ENCODE measurements around the gene COL15A1. TPM values are rescaled to one million over a fixed set of nuclear protein-coding genes. Genes with fewer than 3 reads are reported as not detected.
A peak's percentile ranks its signal among the peaks of the same experiment; 100 is the strongest.

The COL15A1 gene
- total RNA-seq, 2 experiments from 2014 or later: 0.12 to 0.14 TPM

DNA sequence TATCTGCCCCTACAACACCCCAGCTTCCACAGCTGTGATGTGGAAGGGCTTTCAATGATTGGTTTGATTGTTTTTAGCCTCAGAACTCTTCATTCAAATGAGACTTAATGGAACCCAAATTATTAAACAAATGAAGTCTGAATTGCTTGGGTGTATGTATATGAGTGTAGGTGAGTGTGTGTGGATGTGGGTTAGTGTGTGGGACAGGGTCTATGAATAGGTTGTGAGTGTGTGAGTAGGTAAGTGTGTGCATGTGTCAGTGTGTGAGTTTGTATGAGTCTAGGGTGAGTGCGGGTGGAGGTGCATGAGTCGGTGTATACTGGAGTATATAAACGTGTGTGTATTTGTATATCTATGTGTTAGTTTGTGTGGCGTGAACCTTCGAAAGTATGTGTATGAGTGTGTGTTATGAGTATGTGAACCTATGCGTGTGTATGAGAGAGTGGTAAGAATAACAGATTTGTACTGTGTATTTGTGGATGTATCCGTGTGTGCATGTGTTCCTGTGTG is 26.9 kb downstream of the COL15A1 start:
- Mint-ChIP-seq H3K9me3 (no peaks in the 10 kb centered on the region), H3K27me3 (peaks cover 3% of the 10 kb centered on the region), H3K36me3 (no peaks in the 10 kb centered on the region), H3K4me1 (ENCODE audit: low read depth) (peaks cover 6% of the 10 kb centered on the region), H3K27ac (no peak overlapping the region), H3K4me3 (no peak overlapping the region)
- POLR2A ChIA-PET: no interaction called here
- DNase-seq: no peak
- CTCF ChIA-PET: interaction anchor here (1.0 kb wide), 1 partner anchor 180 kb away, joined by 3 read pairs; no protein-coding TSS in a partner anchor
- intact Hi-C loops (cut with micrococcal nuclease): no loop called here

DNA sequence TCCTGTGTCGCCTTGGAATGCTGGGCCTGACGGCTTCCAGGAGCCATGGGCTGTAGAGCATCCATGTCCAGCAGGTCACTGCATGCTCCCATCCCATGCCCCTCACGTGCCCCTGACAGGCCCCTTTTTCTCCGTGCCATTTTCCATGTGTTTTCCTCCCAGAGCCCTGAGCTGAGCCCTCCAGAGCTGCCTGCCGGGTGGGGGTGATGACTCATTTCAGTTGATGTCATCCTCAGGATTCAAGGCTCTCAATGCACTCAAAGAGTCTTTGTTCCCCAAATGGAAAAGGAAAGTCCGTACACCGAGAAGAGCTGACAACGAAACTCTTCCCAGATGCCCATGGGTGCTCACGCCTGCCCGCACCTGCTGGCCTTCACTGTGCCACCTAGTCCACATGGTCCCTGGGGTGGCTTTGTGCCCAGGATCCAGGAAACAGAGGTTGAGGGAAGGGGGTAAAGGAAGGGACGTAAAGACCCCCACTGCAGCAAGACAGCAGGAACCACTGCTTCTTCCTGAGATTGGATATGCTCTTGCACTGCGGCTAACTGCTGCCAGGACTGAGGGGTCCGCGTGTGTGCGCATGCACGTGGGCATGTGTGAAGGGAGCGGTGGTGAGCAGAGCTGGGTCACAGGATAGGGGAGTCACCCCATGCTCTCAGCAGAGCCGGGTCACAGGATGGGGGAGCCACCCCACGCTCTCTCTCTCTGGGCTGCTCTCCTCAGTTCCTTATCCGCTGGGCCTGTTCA is 27.6 kb downstream of the COL15A1 start:
- H3K9me3 Mint-ChIP-seq: no peaks in the 10 kb centered on the region
- CTCF ChIA-PET: interaction anchor here (1.0 to 7.7 kb wide), 2 partner anchors 169 to 179 kb away, joined by 3 to 80 read pairs; no protein-coding TSS in a partner anchor
- H3K36me3 Mint-ChIP-seq: no peaks in the 10 kb centered on the region
- no peak overlapping the region for H3K4me3 Mint-ChIP-seq
- no peak overlapping the region for H3K27ac Mint-ChIP-seq
- DNase-seq: no peak
- intact Hi-C loops (cut with micrococcal nuclease): no loop called here
- POLR2A ChIA-PET: no interaction called here
- peaks cover 6% of the 10 kb centered on the region for H3K4me1 Mint-ChIP-seq (ENCODE audit: low read depth)
- peaks cover 8% of the 10 kb centered on the region for H3K27me3 Mint-ChIP-seq

DNA sequence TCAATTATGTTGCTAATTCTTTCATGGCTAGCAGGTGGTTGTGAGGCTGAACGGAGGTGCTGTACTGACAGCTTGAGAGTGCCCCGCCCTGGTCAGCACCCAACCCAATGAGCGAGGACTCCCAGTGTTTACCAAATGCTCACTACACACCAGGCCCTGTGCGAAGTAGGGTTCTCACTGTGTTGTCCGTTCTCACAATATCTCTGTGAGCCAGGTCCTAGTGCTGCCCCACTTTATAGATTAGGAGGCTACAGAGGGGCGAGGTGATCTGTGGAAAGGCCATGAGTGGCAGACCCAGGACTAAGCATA is 28.2 kb downstream of the COL15A1 start:
- DNase-seq: no peak
- Mint-ChIP-seq H3K4me1 (ENCODE audit: low read depth) (peaks cover 6% of the 10 kb centered on the region), H3K4me3 (no peak overlapping the region), H3K36me3 (no peaks in the 10 kb centered on the region), H3K27ac (no peak overlapping the region), H3K9me3 (no peaks in the 10 kb centered on the region), H3K27me3 (peaks cover 8% of the 10 kb centered on the region)
- ChIA-PET POLR2A (no interaction called here), CTCF (interaction anchor here (0.9 to 7.7 kb wide), 2 partner anchors 42 to 168 kb away, joined by 5 to 80 read pairs; no protein-coding TSS in a partner anchor)
- intact Hi-C loops (cut with micrococcal nuclease): no loop called here

DNA sequence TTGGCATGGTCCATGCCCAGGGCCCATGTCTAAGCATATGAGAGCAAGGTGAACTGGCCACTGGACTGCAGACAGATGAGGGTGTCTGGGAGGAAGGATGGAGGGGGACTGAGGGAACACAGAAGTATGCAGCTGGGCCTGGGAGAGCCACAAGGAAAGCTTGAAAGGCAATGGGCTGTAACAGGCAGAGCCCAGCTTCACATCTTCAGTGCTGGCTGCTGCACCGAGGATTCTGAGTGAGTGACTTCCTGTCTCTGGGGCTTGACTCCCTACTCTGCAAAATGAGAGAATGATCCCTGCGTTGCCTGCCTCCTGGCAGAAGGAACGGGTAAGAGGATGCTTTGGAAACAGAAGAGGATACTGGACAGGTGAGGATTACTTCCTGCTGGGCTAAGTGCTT is 29.0 kb downstream of the COL15A1 start:
- ChIA-PET POLR2A (no interaction called here), CTCF (interaction anchor here (0.9 to 7.7 kb wide), 5 partner anchors 18 to 174 kb away, joined by 3 to 80 read pairs (median 5); no protein-coding TSS in a partner anchor)
- Mint-ChIP-seq H3K4me3 (no peak overlapping the region), H3K27ac (no peak overlapping the region), H3K27me3 (peaks cover 8% of the 10 kb centered on the region), H3K36me3 (no peaks in the 10 kb centered on the region), H3K9me3 (no peaks in the 10 kb centered on the region), H3K4me1 (ENCODE audit: low read depth) (peaks cover 6% of the 10 kb centered on the region)
- no peak for DNase-seq
- intact Hi-C loops (cut with micrococcal nuclease): no loop called here

DNA sequence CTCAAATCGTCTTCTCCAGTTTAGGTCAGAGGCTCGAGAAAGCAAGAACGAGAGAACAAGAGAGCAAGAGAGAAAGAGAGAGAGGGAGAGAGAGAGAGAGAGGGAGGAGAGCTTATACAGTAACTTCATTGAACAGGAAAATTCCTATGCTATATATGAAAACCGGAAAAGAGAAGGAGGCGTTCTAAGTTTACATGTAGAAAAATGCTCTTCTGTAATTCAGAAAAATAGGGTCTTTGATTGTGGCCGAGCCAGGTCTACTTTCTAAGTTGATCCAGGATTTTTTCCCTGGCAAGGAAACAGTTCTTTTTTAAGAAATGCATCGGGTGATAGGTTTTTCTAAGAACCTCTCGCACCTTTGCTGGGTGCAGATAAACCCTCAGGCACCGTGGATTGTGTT is 29.5 kb downstream of the COL15A1 start:
- DNase-seq: no peak
- CTCF ChIA-PET: interaction anchor here (0.9 to 7.7 kb wide), 5 partner anchors 9 to 174 kb away, joined by 3 to 80 read pairs (median 6); no protein-coding TSS in a partner anchor
- Mint-ChIP-seq H3K9me3 (no peaks in the 10 kb centered on the region), H3K27ac (no peak overlapping the region), H3K27me3 (peaks cover 8% of the 10 kb centered on the region), H3K4me1 (ENCODE audit: low read depth) (peaks cover 6% of the 10 kb centered on the region), H3K36me3 (no peaks in the 10 kb centered on the region), H3K4me3 (no peak overlapping the region)
- POLR2A ChIA-PET: no interaction called here
- intact Hi-C loops (cut with micrococcal nuclease): no loop called here

DNA sequence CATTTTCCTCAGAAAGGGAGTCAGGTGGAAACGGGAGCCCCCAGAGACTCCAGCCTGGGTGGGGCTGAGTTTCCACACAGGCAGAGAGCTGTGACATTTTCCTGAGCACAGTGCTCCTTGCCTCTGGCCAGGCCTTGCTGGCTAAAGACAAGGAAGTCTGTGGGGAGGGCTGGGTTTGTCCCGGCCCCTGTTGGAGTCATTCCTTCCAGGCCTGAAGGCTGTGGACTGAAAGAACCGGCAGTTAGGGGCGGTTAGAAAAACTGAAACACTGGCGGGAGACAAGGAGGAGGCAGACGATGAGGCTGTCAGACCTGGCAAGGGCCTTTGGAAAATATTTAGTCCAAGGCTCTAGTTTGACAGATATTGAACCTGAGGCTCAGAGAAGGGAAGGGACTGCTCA is 29.9 kb downstream of the COL15A1 start:
- peaks cover 8% of the 10 kb centered on the region for H3K27me3 Mint-ChIP-seq
- H3K36me3 Mint-ChIP-seq: no peaks in the 10 kb centered on the region
- H3K27ac Mint-ChIP-seq: no peak overlapping the region
- H3K4me3 Mint-ChIP-seq: no peak overlapping the region
- no peak for DNase-seq
- no peaks in the 10 kb centered on the region for H3K9me3 Mint-ChIP-seq
- POLR2A ChIA-PET: no interaction called here
- CTCF ChIA-PET: interaction anchor here (0.9 to 7.7 kb wide), 5 partner anchors 9 to 166 kb away, joined by 3 to 80 read pairs (median 15); no protein-coding TSS in a partner anchor
- intact Hi-C loops (cut with micrococcal nuclease): no loop called here
- H3K4me1 Mint-ChIP-seq (ENCODE audit: low read depth): peaks cover 6% of the 10 kb centered on the region

DNA sequence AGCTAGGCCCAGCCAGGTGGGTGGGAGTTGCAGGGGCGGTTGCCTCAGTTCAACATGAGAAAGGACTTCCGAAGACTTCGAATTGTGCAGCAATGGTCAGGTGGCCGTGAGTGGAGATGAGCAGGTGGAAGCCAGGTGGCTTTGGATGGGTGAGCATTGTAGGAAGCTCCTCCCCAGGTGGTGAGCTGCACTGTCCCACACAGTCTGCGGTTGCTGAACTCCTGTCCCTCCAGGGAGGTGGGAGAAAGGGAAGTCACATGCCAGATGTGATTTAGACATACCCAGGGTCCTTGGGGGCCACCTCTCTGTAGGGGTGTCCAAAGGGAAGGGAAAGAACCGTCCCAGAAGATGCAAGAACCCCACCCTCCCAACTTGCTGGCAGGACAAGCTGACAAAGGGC is 30.4 kb downstream of the COL15A1 start:
- H3K36me3 Mint-ChIP-seq: no peaks in the 10 kb centered on the region
- DNase-seq: no peak
- POLR2A ChIA-PET: no interaction called here
- H3K4me3 Mint-ChIP-seq: no peak overlapping the region
- CTCF ChIA-PET: interaction anchor here (1.2 to 7.7 kb wide), 7 partner anchors 10 to 208 kb away, joined by 3 to 80 read pairs (median 26); no protein-coding TSS in a partner anchor
- no peak overlapping the region for H3K27ac Mint-ChIP-seq
- H3K9me3 Mint-ChIP-seq: no peaks in the 10 kb centered on the region
- H3K4me1 Mint-ChIP-seq (ENCODE audit: low read depth): peaks cover 6% of the 10 kb centered on the region
- peaks cover 8% of the 10 kb centered on the region for H3K27me3 Mint-ChIP-seq
- intact Hi-C loops (cut with micrococcal nuclease): loop anchor here (2.0 kb wide), 1 partner anchor 167 kb away; the partner anchor contains the start of gene GALNT12

DNA sequence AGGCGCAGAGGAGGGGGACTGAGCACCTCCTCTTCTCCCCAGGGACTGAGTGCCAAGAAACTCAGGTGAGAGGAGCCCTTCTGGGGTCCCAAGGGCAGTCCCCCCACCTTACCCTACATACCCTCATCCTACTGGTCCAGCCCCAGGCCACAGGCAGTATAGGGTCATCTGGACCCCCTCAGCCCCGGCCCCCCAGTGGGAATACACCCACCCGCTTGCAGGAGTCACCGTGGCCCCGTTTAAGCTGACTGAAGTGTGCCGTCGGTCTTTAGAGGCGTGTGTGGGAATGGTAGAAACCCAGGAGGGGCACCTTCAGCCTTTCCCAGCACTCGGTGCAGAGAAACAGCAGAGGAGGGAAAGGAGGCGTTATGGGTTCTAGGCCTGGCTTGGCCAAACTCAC is 30.8 kb downstream of the COL15A1 start:
- intact Hi-C loops (cut with micrococcal nuclease): loop anchor here (2.0 kb wide), 1 partner anchor 168 kb away; the partner anchor contains the start of gene GALNT12
- DNase-seq: no peak
- H3K4me3 Mint-ChIP-seq: no peak overlapping the region
- no peaks in the 10 kb centered on the region for H3K9me3 Mint-ChIP-seq
- peaks cover 8% of the 10 kb centered on the region for H3K27me3 Mint-ChIP-seq
- no peak overlapping the region for H3K27ac Mint-ChIP-seq
- H3K4me1 Mint-ChIP-seq (ENCODE audit: low read depth): peaks cover 6% of the 10 kb centered on the region
- ChIA-PET POLR2A (no interaction called here), CTCF (interaction anchor here (1.0 to 7.7 kb wide), 9 partner anchors 10 to 208 kb away, joined by 3 to 80 read pairs (median 15); no protein-coding TSS in a partner anchor)
- H3K36me3 Mint-ChIP-seq: no peaks in the 10 kb centered on the region

DNA sequence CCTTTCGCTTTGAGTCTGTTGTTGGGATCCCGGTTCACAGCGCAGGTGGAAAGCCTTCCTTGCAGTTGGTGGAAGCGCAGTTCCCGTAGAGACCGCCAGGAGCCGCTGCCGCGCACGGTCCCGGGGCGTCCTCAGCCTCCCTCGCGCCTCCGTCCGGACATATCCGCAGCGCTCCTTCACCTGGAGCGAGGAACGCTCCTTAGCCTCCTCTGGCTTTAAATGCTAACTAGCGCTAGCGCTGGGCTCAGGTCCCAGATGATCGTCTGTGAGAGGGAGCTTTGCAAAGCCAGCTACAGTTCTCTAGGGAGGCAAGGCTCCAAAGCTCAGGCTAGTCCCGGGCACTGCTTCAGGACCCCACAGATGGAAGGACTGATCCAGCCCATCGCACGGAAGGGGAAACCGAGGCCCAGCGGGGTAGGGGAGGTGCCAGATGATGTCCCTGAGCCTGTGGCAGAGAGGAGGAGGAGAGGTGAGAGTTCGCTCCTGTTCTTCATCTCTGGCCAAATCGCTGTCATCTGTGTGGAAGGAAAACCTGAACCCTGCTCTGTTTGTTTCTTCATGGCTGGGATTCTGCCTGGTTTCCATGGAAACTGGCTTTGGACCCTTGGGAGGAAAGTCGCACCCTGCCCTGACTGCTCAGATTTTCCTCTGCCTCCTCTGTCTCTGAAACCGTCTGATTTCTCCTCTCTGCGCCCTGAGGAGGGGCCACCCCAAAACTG is 31.4 kb downstream of the COL15A1 start:
- intact Hi-C loops (cut with micrococcal nuclease): loop anchor here (1.0 to 2.0 kb wide), 4 partner anchors 18 to 168 kb away; partner anchors contain the start of gene GALNT12
- H3K4me1 Mint-ChIP-seq (ENCODE audit: low read depth): peaks cover 6% of the 10 kb centered on the region
- H3K27me3 Mint-ChIP-seq: peaks cover 8% of the 10 kb centered on the region
- peak; percentile 87 for DNase-seq
- ChIA-PET CTCF (interaction anchor here (0.7 to 7.7 kb wide), 19 partner anchors 11 to 863 kb away, joined by 3 to 80 read pairs (median 4); partner anchors contain the start of gene ALG2), POLR2A (no interaction called here)
- no peak overlapping the region for H3K27ac Mint-ChIP-seq
- no peaks in the 10 kb centered on the region for H3K9me3 Mint-ChIP-seq
- no peaks in the 10 kb centered on the region for H3K36me3 Mint-ChIP-seq
- no peak overlapping the region for H3K4me3 Mint-ChIP-seq

DNA sequence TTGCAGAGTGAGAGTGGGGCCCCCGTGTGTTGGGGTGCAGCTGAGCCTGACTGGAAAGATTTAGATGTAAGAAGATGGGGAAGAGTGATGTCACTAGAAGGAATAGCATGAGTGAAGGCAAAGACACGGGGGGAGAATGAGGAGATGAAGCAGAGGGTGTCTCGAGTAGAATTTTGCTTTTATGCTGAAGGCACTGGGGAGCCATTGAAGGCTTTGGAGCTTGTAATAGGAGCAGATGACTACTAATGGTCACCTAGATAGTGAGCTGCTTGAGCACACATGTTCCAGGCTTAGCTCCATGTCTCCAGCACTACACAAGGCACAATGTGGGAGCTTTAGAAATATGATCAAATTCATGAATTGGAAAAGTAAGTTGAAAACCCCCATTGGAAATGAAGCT is 32.1 kb downstream of the COL15A1 start:
- intact Hi-C loops (cut with micrococcal nuclease): loop anchor here (1.0 to 2.0 kb wide), 4 partner anchors 17 to 169 kb away; partner anchors contain the start of gene GALNT12
- Mint-ChIP-seq H3K27me3 (peaks cover 8% of the 10 kb centered on the region), H3K36me3 (no peaks in the 10 kb centered on the region), H3K4me3 (no peak overlapping the region), H3K4me1 (ENCODE audit: low read depth) (peaks cover 6% of the 10 kb centered on the region), H3K27ac (no peak overlapping the region), H3K9me3 (no peaks in the 10 kb centered on the region)
- ChIA-PET POLR2A (no interaction called here), CTCF (interaction anchor here (1.0 to 7.7 kb wide), 13 partner anchors 12 to 862 kb away, joined by 3 to 80 read pairs (median 5); partner anchors contain the start of gene ALG2)
- no peak for DNase-seq

DNA sequence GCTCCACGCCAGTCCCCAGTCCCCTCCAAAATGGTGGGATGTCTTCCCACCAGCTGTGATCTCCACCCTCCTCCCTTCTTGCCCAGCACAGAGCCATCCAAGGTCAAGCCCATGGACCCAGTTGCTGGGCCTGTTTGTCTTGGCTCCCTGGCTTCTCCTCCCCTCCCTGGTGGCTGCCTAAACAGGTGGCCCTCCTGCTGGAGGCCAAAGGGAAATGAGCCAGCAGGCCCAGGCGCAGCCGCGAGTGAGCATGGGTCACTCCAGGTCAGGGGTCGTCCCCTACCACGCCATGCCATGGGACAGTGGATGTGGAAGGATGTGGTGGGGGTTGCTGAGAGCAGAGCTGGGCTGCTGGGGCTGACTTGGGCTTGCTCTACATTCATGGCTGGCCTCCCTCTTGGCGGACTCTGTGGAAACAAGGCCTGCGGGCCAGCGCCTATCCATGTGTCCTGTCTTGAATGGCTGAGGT is 33.6 kb downstream of the COL15A1 start:
- peaks cover 6% of the 10 kb centered on the region for H3K4me1 Mint-ChIP-seq (ENCODE audit: low read depth)
- no peak overlapping the region for H3K27ac Mint-ChIP-seq
- peaks cover 8% of the 10 kb centered on the region for H3K27me3 Mint-ChIP-seq
- H3K36me3 Mint-ChIP-seq: no peaks in the 10 kb centered on the region
- no peak for DNase-seq
- no peaks in the 10 kb centered on the region for H3K9me3 Mint-ChIP-seq
- ChIA-PET CTCF (interaction anchor here (0.7 to 7.7 kb wide), 5 partner anchors 14 to 163 kb away, joined by 3 to 80 read pairs (median 31); no protein-coding TSS in a partner anchor), POLR2A (no interaction called here)
- intact Hi-C loops (cut with micrococcal nuclease): no loop called here
- H3K4me3 Mint-ChIP-seq: no peak overlapping the region

DNA sequence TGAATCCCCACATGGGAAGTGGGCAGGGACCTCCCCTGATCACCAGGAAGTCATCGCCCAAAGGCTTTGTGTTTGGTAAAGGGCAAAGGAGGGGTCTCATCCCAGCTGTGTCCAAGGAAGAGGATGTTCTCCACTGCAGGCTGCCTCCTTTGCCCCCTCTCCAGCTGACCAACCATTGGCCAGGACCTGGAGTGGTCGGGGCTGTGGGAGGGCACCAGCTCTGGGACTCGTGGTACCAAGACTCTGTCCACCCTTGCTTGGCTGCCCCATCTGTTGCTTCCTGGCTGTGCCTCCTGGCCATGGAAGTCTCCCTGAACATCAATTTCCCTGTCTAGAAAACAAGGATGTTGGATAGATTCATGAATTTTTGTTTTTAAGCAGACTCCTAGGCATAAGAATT is 34.1 kb downstream of the COL15A1 start:
- ChIA-PET CTCF (interaction anchor here (0.7 to 7.7 kb wide), 5 partner anchors 13 to 162 kb away, joined by 3 to 80 read pairs (median 26); no protein-coding TSS in a partner anchor), POLR2A (no interaction called here)
- peaks cover 8% of the 10 kb centered on the region for H3K27me3 Mint-ChIP-seq
- DNase-seq: no peak
- H3K4me1 Mint-ChIP-seq (ENCODE audit: low read depth): peaks cover 6% of the 10 kb centered on the region
- no peaks in the 10 kb centered on the region for H3K9me3 Mint-ChIP-seq
- no peaks in the 10 kb centered on the region for H3K36me3 Mint-ChIP-seq
- H3K27ac Mint-ChIP-seq: no peak overlapping the region
- intact Hi-C loops (cut with micrococcal nuclease): no loop called here
- no peak overlapping the region for H3K4me3 Mint-ChIP-seq
